GM19468 (cell line): ENCODE data around the gene ZMYND8.
"Not testable (repeated sequence)": the region's sequence is repeated elsewhere in the genome, so short reads cannot be mapped to it uniquely, and the experiment has no call there.

Experiments
- ATAC-seq: cut with Tn5 transposase; IDR thresholded peaks from one replicate; pipeline ENCODE4 v1.9.1; 2021; ENCODE audit warnings: mild to moderate bottlenecking, moderate library complexity, moderate number of reproducible peaks; ENCODE audit not compliant: unreplicated experiment; ENCODE audit errors: extremely low read depth

Gene ZMYND8

GRCh38 chr20:47314647-47315338, 41.7 kb downstream of the ZMYND8 start:
- no peak for ATAC-seq

- no peak for ATAC-seq
Observed at GRCh38 chr20:47311967-47312681, 44.4 kb downstream of the ZMYND8 start.

GRCh38 chr20:47311211-47311610, 45.3 kb downstream of the ZMYND8 start:
- no peak for ATAC-seq

- ATAC-seq = no peak
Observed at GRCh38 chr20:47310729-47311128, 45.8 kb downstream of the ZMYND8 start.

- ATAC-seq = no peak
Observed at GRCh38 chr20:47309806-47310426, 46.6 kb downstream of the ZMYND8 start.

GRCh38 chr20:47309394-47309793, 47.1 kb downstream of the ZMYND8 start:
- ATAC-seq = no peak

GRCh38 chr20:47307569-47307968, 48.9 kb downstream of the ZMYND8 start:
- ATAC-seq = not testable (repeated sequence)

GRCh38 chr20:47306755-47307370, 49.6 kb downstream of the ZMYND8 start:
- no peak for ATAC-seq

GRCh38 chr20:47306095-47306494, 50.4 kb downstream of the ZMYND8 start:
- ATAC-seq = no peak

- no peak for ATAC-seq
Observed at GRCh38 chr20:47305667-47306066, 50.8 kb downstream of the ZMYND8 start.

GRCh38 chr20:47304287-47304686, 52.2 kb downstream of the ZMYND8 start:
- no peak for ATAC-seq

GRCh38 chr20:47303736-47304135, 52.8 kb downstream of the ZMYND8 start:
- ATAC-seq = no peak

GRCh38 chr20:47300071-47300470, 56.4 kb downstream of the ZMYND8 start:
- ATAC-seq = no peak

GRCh38 chr20:47298624-47299023, 57.9 kb downstream of the ZMYND8 start:
- ATAC-seq = no peak

GRCh38 chr20:47297746-47298145, 58.8 kb downstream of the ZMYND8 start:
- no peak for ATAC-seq

GRCh38 chr20:47296950-47297349, 59.5 kb downstream of the ZMYND8 start:
- ATAC-seq = no peak

- no peak for ATAC-seq
Observed at GRCh38 chr20:47295921-47296426, 60.5 kb downstream of the ZMYND8 start.

GRCh38 chr20:47295129-47295813, 61.2 kb downstream of the ZMYND8 start:
- ATAC-seq = no peak

- no peak for ATAC-seq
Observed at GRCh38 chr20:47293631-47294030, 62.9 kb downstream of the ZMYND8 start.

GRCh38 chr20:47292581-47292980, 63.9 kb downstream of the ZMYND8 start:
- no peak for ATAC-seq
